NCI-H524 treated with DMSO at 0.1 percent for 48 hours (cell line): ENCODE data around the gene RBKS.

Experiments
- DNase-seq: peaks from one replicate; lab custom pipeline; 2025; lab: John Stamatoyannopoulos, UW

The RBKS gene

DNA sequence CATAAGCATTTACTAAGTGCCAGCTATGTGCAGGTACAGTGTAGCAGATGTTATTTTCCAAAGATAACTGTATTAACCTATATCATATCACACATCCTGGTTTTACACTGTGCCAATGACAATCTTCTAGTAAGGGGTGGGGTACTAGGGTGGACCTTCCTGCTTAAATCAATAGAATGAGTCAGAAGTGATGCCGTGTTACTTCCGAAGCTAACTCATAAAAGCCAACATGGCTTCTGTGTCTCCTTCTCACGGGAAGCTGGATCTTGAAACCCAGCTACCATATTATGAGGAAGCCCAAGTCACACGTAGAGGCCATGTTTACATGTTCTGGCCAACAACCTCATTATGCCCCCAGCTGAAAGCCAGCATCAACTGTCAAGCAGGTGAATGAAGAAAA is 59.5 kb downstream of the RBKS start:
- no peak for DNase-seq

DNA sequence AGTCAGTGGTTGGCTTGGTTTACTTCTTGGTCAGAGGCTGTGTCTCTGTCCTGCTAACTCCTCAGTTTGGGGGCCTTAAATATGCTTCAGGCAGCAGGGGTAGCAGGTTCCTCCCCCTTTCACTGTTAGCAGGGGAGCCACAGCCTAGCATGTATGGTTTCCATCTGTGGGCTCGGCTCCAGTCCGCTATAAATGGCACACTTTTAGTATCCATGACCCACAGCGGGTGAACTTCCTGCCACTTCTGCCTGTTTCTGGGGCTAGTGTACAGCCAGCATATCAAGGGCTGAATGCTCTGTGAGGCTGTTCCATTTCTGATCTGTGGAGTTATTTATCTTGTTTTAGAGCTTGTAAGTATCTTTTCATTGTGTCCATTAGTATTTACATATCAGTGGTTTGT is 60.4 kb downstream of the RBKS start:
- no peak for DNase-seq

DNA sequence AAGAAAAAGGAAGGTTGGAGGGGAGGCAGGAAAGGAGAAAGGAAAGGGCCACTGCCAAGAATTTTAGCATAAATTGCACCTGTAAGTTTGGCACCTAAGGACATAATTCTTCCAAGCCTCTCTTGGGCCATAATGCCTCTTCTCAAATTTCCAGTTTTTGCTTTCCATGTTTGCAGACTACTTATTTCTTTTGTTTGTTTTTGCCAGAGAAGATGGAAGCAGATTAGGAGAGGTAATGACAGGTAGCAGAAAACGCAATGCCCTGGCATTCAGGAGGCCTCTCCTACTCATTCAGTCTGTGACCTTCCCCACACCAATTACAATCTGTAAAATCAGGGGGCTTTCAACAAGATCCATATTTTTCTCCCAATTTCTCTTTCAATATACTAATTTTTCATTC is 61.9 kb downstream of the RBKS start:
- DNase-seq: no peak

DNA sequence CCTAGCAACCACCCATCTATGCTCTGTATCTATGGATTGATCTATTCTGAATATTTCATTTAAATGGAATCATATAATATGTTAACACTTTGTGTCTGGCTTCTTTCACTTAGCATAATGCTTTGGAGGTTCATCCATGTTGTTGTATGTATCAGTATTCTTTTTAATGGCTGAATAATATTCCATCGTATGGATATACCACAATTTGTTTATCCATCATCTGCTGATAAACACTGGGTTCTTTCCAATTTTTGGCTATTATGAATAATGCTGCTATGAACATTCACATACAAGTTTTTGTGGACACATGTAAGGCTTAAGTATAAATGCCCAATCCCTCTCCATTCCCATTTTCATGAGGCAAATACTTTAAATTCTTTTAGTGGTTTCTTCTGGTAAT is 65.8 kb downstream of the RBKS start:
- no peak for DNase-seq

DNA sequence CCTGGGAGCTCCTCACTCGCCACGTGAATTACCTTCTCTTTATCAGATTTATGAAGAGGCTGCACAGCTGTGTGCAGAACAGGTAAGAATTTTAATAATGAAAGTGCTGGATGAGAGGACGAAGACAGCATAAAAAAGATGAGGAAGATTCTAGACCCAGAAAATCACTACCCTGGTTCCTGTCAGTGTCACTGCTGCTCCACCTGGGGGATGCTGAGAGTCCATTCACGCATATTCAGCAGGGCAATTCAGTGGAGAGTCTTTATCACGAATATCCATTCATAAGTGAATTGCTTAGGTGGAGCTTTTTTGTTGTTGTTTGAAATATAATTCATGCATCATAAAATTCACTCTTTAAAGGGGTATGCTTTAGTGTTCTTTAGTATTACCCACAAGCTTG is 66.6 kb downstream of the RBKS start:
- DNase-seq: no peak

DNA sequence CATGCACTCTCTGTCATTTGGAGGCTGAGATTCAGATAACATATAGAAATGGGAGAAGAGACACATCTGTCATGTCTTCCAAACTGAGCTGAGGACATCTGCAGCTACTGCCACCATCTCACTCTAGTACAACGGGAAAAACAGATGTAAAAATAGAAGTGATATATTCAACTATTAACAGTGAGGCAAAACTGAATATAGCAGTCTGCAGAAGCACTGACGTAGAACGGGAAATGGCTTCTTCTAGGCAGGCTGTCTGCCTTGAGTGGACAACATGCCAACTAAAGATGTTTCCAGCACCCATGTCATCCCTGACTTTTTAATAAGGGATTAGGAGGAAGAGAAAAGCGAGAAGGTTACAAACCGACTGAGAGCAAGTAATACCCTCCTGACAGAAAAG is 67.1 kb downstream of the RBKS start:
- DNase-seq: no peak

DNA sequence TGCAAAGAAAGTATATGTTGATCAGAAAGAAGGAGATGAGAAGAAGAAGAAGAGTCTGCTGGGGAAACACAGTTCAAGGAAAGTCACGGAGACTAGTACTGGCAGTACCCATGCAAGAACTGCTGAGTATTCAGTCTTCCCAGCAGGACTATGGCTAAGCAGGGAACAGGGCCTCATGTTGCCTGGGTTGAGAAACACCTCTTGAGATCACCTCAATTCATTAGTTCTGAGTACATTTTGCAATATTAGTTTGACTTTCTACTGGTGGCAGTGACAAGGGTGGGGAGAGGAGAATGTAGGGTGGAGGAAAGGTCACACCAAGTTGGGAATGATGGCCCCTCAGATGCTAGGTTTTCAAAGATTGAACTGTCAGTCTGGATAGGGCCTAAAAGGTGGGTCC is 68.1 kb downstream of the RBKS start:
- DNase-seq: no peak

DNA sequence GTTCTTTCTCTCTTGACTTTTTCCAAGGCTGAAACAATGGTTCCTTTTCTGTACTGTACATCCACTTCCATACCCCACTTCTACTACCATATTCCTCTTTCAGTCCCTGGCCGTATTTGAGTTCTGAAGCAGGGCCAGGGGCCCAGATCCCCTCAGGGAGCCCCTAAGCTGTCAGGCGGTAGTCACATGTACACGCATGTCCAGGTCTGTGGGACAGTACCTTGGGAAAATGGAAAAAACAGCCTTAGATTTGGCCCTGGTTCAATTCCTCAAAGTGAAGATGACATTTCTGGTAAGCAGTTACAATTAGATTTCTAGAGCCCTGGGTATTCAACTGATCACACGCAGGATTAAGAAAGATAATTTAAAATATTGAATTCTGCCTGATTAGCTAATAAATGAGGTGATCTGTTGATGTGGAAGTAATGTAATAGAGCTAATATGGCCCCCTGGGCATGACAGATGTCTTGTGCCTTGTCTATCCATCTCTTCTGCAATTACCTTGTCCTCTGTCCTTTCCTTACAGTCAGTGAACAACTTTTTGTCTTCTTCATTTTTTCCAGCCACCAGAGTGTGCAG is 74.2 kb downstream of the RBKS start:
- no peak for DNase-seq

DNA sequence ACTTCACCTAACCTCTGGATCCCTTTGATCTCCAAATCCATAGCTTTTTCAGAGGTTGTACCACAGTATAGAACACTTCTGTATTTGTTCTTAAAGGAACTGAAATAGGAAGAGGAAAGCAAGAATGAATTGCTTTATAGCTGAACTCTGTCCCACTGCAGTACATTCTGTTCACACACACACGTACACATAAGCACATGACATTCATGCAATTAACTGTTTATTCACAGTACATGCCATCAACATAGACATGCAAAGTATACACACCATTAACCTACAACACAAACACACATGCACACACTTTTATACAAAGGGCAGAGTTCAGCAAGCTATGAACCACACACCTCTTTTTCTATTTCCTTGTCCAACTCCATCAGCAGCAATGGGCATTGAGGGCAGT is 75.4 kb downstream of the RBKS start:
- DNase-seq: no peak

DNA sequence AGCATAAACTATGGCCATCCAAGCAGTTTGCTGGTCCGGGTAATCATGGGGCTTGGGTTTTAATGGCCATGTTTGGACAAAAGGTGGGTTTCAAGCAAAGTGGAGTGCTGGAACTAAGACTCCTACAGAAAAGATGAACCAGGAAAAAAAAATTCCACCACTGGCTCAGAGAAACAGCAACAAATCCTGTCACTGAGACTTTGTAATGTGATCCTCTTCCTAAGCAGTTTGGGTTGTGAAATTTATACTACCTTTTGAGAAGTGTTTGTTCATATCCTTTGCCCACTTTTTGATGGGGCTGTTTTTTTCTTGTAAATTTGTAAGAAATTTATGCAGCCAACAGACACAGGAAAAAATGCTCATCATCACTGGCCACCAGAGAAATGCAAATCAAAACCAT is 78.4 kb downstream of the RBKS start:
- no peak for DNase-seq

DNA sequence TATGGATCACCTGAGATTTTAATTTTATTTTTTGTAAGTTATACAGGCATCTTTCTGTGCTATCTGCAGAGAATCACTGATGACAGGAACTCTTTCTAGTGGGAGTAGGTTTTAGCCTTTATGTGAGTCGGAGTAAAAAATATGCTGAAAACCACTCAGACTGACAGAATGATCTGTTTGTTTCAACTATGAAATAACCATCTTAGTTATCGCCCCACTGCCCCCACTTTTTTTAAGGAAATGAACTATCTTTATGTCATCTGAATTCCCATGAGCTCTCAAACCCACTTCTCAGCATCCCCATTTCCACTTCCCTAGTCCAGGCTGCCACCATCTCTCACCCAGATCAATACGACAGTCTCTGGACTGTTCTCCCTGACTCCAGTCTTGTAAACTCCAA is 79.7 kb downstream of the RBKS start:
- DNase-seq: no peak

DNA sequence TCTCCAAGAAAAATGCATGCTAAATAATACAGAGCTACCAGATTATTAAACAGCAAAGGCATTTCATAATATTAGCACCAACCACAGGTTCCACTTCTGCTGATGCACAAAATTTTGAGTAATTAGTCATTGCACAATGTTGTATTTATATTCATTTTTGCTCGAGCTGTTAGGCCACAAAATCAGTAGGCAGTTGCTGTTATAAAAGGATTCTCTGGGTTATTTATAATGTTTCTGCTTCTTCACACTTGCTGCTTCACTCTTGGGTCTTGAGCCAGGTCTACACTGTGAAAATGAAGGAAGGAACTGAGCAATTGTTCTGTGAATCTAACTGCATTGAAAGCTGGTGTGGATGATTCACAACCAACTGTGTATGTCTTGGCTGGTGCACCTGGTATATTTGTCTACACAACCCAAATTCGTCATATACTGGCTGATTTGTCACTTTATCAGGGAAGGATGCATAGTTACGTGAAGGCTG is 80.4 kb downstream of the RBKS start:
- DNase-seq: no peak

DNA sequence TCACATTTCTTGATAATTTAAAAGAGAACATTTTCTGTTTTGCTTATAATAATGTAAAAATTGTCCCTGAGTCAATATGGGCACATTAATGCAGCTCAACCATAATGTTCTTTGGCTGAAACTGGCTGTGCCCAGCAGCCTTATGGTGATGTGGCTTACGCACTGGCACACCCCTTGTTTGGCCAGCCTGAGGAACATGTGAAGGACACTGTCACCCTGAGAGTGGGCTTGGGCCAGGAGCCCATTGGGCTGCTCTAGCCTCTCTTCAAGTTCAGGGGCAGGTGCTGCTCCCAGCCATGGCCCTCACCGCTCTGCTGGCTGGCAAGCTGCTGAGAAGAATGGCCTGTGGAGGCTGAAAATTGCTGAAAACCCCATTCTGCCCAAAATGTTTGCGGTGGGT is 81.2 kb downstream of the RBKS start:
- no peak for DNase-seq

DNA sequence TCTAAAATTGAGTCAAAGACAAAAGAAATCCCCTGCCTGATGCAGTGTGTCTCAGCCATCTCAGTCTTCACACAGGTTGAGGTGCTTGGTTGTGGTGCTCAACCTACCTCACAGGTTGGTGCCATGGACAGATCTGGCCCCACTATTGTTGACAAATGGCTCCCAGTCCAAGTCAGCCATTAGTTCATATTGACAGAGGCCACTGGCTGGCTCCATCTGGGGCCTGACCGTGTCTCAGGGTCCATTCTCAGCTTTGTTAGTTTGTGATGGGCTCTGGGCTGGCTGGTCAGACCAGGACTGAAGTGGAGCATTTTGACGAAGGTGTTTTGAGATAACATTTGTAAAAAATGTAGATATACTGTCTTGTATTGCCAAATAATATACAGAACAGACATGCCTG is 81.8 kb downstream of the RBKS start:
- no peak for DNase-seq

DNA sequence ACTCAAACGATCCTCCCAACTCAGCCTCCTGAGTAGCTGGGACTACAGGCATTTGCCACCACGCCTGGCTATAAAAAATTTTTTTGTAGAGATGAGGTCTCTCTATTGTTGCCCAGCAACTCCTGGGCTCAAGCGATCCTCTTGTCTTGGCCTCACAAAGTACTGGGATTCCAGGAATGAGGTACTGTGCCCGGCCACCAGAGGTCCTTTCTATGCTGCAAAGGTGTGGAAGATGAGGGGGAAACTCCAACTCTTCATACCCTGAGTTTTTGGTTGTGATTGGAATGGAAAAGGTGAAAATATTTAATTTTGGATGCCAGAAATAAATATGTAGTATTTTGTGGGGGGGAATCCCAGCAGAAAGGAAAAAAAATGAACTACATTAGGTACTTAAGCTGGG is 82.7 kb downstream of the RBKS start:
- DNase-seq: no peak

DNA sequence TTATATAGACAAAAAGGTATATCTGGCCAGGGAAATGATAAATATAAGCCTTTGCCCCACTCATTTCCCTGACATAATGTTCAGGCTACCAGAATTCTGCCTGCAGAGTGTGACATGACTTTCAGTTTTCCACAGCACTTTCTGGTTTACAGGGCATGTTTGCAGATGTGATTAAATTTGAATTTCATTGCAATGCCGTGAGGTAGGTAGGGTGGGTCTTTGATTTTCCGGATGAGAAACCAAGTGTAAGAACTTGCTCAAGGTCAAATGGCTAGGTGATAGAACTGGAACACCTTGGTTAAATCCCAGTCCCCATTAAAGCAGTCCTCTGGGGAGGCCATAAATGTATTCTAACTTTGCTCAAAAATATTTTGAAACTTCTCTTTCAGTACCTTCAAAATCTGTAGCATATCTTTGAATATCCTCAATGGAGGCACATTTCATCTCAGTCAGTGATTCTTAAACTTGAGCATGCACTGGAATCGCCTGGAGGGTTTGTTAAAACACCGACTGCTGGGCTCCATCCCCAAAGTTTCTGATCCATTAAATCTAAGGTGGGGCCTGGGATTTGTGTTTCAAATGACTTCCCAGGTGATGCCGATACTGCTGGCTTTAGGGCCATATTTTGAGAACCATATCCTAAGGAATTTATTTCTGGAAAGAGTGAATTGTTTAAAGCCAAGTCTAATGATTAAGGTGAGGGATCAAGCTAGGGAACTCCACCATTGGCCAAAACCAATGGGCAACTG is 83.7 kb downstream of the RBKS start:
- no peak for DNase-seq

DNA sequence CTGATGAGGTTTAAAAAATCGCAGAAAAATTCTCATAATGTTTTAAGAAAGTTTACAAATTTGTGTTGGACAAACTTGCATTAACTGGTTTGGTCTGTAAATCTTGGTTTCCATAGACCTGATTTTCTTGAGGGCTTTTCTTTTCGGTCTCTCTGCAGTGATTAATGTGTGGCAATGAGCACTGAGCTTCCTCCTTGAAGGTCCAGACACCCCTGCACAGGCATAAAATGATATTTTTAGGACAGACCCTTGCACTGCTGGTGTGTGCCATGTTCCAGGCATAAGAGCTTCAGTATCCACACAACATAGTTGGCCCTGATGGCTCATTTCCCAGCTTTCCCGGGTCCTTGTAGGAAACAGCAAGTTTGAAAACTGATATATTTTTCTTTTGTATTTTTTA is 85.0 kb downstream of the RBKS start:
- no peak for DNase-seq

DNA sequence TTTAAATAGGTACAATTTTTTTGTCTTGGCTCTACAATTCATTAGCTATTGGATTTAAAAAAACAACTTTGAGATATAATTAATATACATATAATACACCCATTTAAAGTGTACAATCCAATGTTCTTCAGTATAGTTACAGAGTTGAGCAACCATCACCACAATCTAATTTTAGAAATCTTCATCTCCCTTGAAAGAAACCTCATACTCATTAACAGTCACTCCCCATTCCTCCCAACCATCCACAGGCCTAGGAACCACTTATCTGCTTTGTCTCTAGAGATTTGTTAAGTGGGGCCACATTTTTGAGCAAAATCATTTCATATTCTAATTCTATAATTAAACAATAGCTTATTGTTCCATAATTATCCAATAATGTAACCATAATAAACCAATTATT is 86.0 kb downstream of the RBKS start:
- no peak for DNase-seq

DNA sequence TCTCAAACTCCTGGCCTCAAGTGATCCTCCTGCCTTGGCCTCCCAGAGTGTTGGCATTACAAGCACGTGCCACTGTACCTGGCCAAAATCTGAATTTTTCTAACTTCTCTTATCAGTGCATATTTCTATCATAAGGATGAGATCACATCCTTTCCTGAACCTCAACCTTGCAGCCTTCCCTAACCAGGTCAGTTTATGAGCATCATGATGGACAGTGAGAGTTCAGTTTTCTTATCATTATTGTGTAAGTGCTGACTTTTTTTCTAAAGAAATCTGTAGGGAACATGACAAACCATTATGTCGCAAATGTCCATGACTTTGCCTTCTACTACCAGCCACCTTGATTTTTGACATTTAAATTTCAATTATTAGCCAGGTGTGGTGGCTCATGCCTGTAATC is 87.1 kb downstream of the RBKS start:
- DNase-seq: no peak

DNA sequence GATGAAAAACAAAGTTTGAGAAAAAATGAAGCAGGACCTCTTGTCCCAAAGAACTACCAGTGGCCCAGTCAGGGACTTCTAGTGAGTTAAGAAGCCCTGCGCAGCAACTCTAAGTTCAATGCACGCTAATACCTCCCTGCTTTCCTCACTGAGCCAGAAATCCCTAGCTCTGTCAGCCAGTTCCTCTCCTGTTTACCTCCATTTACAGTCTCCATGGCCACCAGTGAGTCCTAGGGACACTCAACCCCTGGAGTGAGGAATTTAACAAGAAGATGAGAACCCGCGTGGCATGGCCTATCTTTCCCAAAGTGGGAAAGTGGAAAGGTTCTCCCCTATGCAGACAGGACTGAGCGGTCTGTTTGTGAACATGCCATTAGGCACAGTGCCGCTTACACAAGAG is 87.6 kb downstream of the RBKS start:
- no peak for DNase-seq

DNA sequence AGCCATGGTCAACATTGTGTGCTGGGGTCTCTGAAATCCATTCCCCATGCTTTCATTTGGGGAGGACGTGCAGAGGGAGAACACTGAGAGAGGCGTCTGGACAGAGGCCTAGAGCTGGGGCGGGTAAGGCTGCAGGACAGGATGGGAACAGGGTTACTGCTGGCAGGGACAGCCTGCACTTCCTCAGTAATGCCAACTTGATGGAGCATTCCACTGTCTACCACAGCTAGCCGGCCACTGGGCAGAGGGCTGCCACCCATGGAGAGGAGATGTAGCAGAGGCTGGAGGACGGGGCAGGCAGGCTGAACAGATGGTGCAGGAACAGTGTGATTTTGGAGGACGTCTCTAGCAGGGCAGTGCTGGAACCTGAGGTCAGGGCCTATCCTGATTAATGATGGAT is 89.3 kb downstream of the RBKS start:
- no peak for DNase-seq

DNA sequence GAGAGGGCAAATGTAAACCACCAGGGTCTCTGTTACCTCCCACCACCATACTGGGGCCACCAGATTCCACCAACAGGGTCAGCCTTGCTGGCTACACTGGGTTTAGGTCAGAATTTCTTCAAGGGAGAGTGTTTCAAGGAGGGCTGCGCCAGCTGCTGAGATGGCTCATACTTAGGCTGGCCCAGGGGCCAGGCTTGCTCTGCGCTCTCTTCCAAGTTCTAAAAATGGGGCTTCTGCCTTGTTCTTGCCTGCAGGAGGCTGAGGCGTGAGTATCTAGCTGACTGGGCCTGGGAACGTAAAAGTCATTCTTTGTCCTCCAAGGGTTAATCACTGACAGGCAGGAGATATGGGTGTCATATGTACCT is 90.6 kb downstream of the RBKS start:
- no peak for DNase-seq

DNA sequence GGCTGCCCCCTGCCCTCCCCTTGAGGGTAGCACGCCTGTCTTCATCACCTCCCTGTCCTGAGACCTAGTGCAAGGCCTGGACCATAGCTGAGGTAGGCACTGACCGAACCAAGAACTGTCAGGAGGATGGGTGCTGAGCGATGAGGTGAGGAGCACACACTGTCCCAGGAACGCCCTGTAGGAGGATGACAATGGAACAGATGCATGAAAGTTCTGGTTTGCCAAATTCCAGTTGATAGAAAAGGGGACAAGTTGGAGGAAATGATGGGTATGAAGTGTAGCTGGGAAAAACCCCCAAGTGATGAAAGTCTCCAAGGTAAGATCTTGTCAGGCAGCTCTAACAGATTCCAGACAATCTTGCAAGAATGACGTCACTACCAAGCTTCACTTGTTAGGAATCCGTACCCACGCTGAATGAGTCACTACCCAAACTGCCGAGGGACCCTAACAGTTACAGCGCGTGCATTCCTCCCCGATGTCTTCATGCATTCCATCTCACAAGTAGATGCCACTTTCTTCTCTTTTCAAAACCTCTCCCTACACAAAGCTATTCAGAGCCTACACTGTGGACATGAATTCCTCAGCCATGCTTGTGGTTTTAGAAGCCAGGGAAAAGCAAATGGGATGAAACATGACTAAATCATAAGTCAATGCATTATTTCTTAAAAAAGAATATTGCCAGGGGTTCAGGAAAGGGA is 91.1 kb downstream of the RBKS start:
- DNase-seq: no peak

DNA sequence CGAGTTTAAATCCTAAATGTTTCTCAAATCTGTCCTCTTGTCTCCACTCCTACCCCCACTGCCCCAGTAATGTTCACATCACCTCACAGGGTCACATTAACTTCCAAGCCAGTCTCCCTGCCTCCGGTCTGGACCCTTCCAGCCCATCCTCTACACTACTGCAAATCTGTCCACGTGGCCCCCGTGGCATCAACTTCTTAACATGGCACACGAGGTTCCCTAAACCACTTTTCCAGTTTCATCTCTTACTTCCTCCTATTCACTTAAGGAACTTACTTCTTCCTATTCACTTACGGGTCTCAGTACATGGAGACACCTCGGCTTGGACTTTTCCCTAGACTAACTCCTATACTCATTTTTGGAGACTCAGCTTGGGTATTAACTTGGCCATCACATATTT is 91.7 kb downstream of the RBKS start:
- no peak for DNase-seq
